ENCODE measurements around the gene ZKSCAN8.
A peak's percentile ranks its signal among the peaks of the same experiment; 100 is the strongest.

ZKSCAN8 gene

GRCh38 chr6:28139860-28140543, 1.7 kb upstream of the ZKSCAN8 start:
- no peak for DNase-seq (ENCODE audit: low read depth)

GRCh38 chr6:28140616-28141015, 1.1 kb upstream of the ZKSCAN8 start:
- no peak for DNase-seq (ENCODE audit: low read depth)

GRCh38 chr6:28142446-28142845, 763 bp downstream of the ZKSCAN8 start:
- DNase-seq (ENCODE audit: low read depth): no peak

GRCh38 chr6:28145231-28145630, 3.5 kb downstream of the ZKSCAN8 start:
- DNase-seq (ENCODE audit: low read depth): no peak

- DNase-seq (ENCODE audit: low read depth): no peak
Observed at GRCh38 chr6:28152531-28152930, 10.8 kb downstream of the ZKSCAN8 start.

GRCh38 chr6:28153546-28153945, 11.9 kb downstream of the ZKSCAN8 start:
- DNase-seq (ENCODE audit: low read depth): no peak

GRCh38 chr6:28154357-28154756, 12.7 kb downstream of the ZKSCAN8 start:
- no peak for DNase-seq (ENCODE audit: low read depth)

- DNase-seq (ENCODE audit: low read depth): no peak
Observed at GRCh38 chr6:28158318-28158717, 16.6 kb downstream of the ZKSCAN8 start.

GRCh38 chr6:28159029-28159607, 17.4 kb downstream of the ZKSCAN8 start:
- no peak for DNase-seq (ENCODE audit: low read depth)

GRCh38 chr6:28160233-28160632, 18.6 kb downstream of the ZKSCAN8 start:
- no peak for DNase-seq (ENCODE audit: low read depth)

- peak; percentile 73 for DNase-seq (ENCODE audit: low read depth)
Observed at GRCh38 chr6:28161410-28162079, 19.9 kb downstream of the ZKSCAN8 start.

- no peak for DNase-seq (ENCODE audit: low read depth)
Observed at GRCh38 chr6:28165563-28165962, 23.9 kb downstream of the ZKSCAN8 start.

GRCh38 chr6:28167068-28167467, 25.4 kb downstream of the ZKSCAN8 start:
- no peak for DNase-seq (ENCODE audit: low read depth)

- DNase-seq (ENCODE audit: low read depth): no peak
Observed at GRCh38 chr6:28167926-28168325, 26.2 kb downstream of the ZKSCAN8 start.

GRCh38 chr6:28171271-28171670, 29.6 kb downstream of the ZKSCAN8 start:
- DNase-seq (ENCODE audit: low read depth): no peak

GRCh38 chr6:28172006-28172405, 30.3 kb downstream of the ZKSCAN8 start:
- no peak for DNase-seq (ENCODE audit: low read depth)

- DNase-seq (ENCODE audit: low read depth): no peak
Observed at GRCh38 chr6:28176373-28176772, 34.7 kb downstream of the ZKSCAN8 start.

- no peak for DNase-seq (ENCODE audit: low read depth)
Observed at GRCh38 chr6:28182255-28182654, 40.6 kb downstream of the ZKSCAN8 start.

GRCh38 chr6:28188111-28188979, 46.7 kb downstream of the ZKSCAN8 start:
- no peak for DNase-seq (ENCODE audit: low read depth)

- DNase-seq (ENCODE audit: low read depth): no peak
Observed at GRCh38 chr6:28200020-28200419, 58.3 kb downstream of the ZKSCAN8 start.

- DNase-seq (ENCODE audit: low read depth): no peak
Observed at GRCh38 chr6:28203201-28203600, 61.5 kb downstream of the ZKSCAN8 start.

GRCh38 chr6:28205879-28206278, 64.2 kb downstream of the ZKSCAN8 start:
- no peak for DNase-seq (ENCODE audit: low read depth)

- no peak for DNase-seq (ENCODE audit: low read depth)
Observed at GRCh38 chr6:28206527-28206926, 64.8 kb downstream of the ZKSCAN8 start.
